T47D (cell line): Measurements from ENCODE around the gene CLCA1.

Experiments used
- DNase-seq, 2 experiments: peaks; one replicate each; pipeline versions ENCODE4 v3.0.0 to v3.0.0-alpha.2; 2011 to 2012; ENCODE audit warnings: low read depth in 1 of 2, low spot score in 1 of 2
- JUND ChIP-seq: IDR thresholded peaks from 2 replicates; pipeline ENCODE4 v1.6.1; 2012; ENCODE audit warnings: low read depth
- in situ Hi-C: cut with HindIII; loops from 2 replicates; pipeline ENCODE4 v1.10.0; 2016; ENCODE audit warnings: low sequenced_read_pairs, low pct_unique_long_range_greater_than_20kb

Gene CLCA1

GRCh38 chr1:86546787-86547221 is 78.1 kb downstream of the CLCA1 start, which contains the start of gene CLCA4:
Gene CLCA4, plus strand, starts transcription at chr1:86547078. Its CDS starts 42 bp downstream, at chr1:86547120.
- TF ChIP-seq JUND, result no peak
- DNase-seq, result no peak
- in situ Hi-C loops, result no loop called here

- no peak for TF ChIP-seq JUND
- DNase-seq, result no peak
- in situ Hi-C loops, result no loop called here
These were observed 80.1 kb downstream of the CLCA1 start for GRCh38 chr1:86548839-86549238.
